HCT116 (cell line): ENCODE measurements around the gene BCL6.

Experiments
- CTCF ChIP-seq, 3 experiments: fragments of 200-600 bp in 1 of 3; sonication (generic) in 1 of 3; IDR thresholded peaks in 2 of 3; conservative IDR thresholded peaks in 1 of 3; 2 replicates each; pipeline ENCODE4 v1.5.1; 2012 to 2017; ENCODE audit warnings: low read depth in 2 of 3, low read length in 2 of 3, antibody characterized with exemption in 1 of 3, borderline replicate concordance in 1 of 3, control low read depth in 1 of 3, mild to moderate bottlenecking in 1 of 3, mixed read lengths in 1 of 3, mixed run types in 1 of 3, moderate library complexity in 1 of 3; ENCODE audit not compliant: insufficient read depth in 1 of 3
- EZH2 ChIP-seq: fragments of 200-600 bp; sonication (generic); IDR thresholded peaks from 2 replicates; pipeline ENCODE4 v1.6.1; 2017; ENCODE audit warnings: antibody characterized with exemption, mixed run types
- EZH2phosphoT487 ChIP-seq: fragments of 200-600 bp; IDR thresholded peaks from 2 replicates; pipeline ENCODE4 v1.6.1; 2018; ENCODE audit warnings: antibody characterized with exemption, borderline replicate concordance
- JUND ChIP-seq: IDR thresholded peaks from 2 replicates; pipeline ENCODE4 v1.6.1; 2012
- POLR2A ChIP-seq: IDR thresholded peaks from 2 replicates; pipeline ENCODE4 v1.7.0; 2011; ENCODE audit warnings: borderline replicate concordance; ENCODE audit not compliant: insufficient read depth, insufficient read length; ENCODE audit errors: extremely low read depth
- REST ChIP-seq: IDR thresholded peaks from 2 replicates; pipeline ENCODE4 v1.6.1; 2012; ENCODE audit warnings: low read depth
- SIN3A ChIP-seq: IDR thresholded peaks from 2 replicates; pipeline ENCODE4 v1.6.1; 2012; ENCODE audit warnings: low read depth
- ZBTB33 ChIP-seq: IDR thresholded peaks from 2 replicates; pipeline ENCODE4 v1.6.1; 2011; ENCODE audit warnings: mild to moderate bottlenecking, low read length, moderate library complexity; ENCODE audit not compliant: insufficient replicate concordance; ENCODE audit errors: extremely low read depth
- ZFX ChIP-seq: fragments of 450-650 bp; IDR thresholded peaks from 2 replicates; pipeline ENCODE4 v1.6.1; 2017

GRCh38 chr3:187750006-187750512, 4.8 kb upstream of the BCL6 start:
- TF ChIP-seq ZBTB33: no peak
- TF ChIP-seq CTCF (IDR thresholded peaks at IDR 0.05 in 2 of 3, conservative IDR thresholded peaks at IDR 0.05 in 1 of 3; ENCODE audit: borderline replicate concordance in 1 of 3, insufficient read depth in 1 of 3, low read depth in 2 of 3, low read length in 2 of 3): no peak
- TF ChIP-seq EZH2phosphoT487: no peak
- TF ChIP-seq POLR2A: no peak
- TF ChIP-seq SIN3A: no peak
- TF ChIP-seq REST: no peak
- no peak for TF ChIP-seq JUND
- no peak for TF ChIP-seq ZFX
- TF ChIP-seq EZH2: no peak
